ENCODE data around the gene TCERG1L. TPM values are rescaled to one million over a fixed set of nuclear protein-coding genes. Genes with fewer than 3 reads are reported as not detected.

TCERG1L gene
- total RNA-seq, 2 donors from 2014 or later, result 0.12 TPM; not detected in 1

- H3K27me3 ChIP-seq, result no peaks in the 10 kb centered on the region
Observed at GRCh38 chr10:131183546-131184045, 127.9 kb downstream of the TCERG1L start.

GRCh38 chr10:131181456-131181855, 130.1 kb downstream of the TCERG1L start:
- H3K27me3 ChIP-seq, result no peaks in the 10 kb centered on the region
- no peak for DNase-seq (ENCODE audit: low spot score)

More at GRCh38 chr10:131183546-131184045, 127.9 kb downstream of the TCERG1L start:
- no peaks in the 10 kb centered on the region for H3K4me1 ChIP-seq
- no peak overlapping the region for H3K27ac ChIP-seq
- H3K36me3 ChIP-seq, result no peaks in the 10 kb centered on the region
- H3K4me3 ChIP-seq, result no peak overlapping the region
- TF ChIP-seq CTCF (IDR thresholded peaks at IDR 0.05), result no peak
- H3K9me3 ChIP-seq, result no peaks in the 10 kb centered on the region
- no peak for DNase-seq (ENCODE audit: low spot score)

GRCh38 chr10:131180740-131181415, 130.6 kb downstream of the TCERG1L start:
- H3K27ac ChIP-seq, result no peak overlapping the region
- H3K4me3 ChIP-seq, result no peak overlapping the region
- H3K9me3 ChIP-seq, result no peaks in the 10 kb centered on the region
- no peaks in the 10 kb centered on the region for H3K4me1 ChIP-seq
- H3K27me3 ChIP-seq, result no peaks in the 10 kb centered on the region
- DNase-seq (ENCODE audit: low spot score), result no peak
- H3K36me3 ChIP-seq, result no peaks in the 10 kb centered on the region
- TF ChIP-seq CTCF (IDR thresholded peaks at IDR 0.05), result no peak

More at GRCh38 chr10:131181456-131181855, 130.1 kb downstream of the TCERG1L start:
- H3K4me3 ChIP-seq, result no peak overlapping the region
- no peaks in the 10 kb centered on the region for H3K36me3 ChIP-seq
- no peaks in the 10 kb centered on the region for H3K4me1 ChIP-seq
- H3K27ac ChIP-seq, result no peak overlapping the region
- no peaks in the 10 kb centered on the region for H3K9me3 ChIP-seq
- no peak for TF ChIP-seq CTCF (IDR thresholded peaks at IDR 0.05)

- H3K27ac ChIP-seq, result no peak overlapping the region
- DNase-seq (ENCODE audit: low spot score), result no peak
- no peaks in the 10 kb centered on the region for H3K27me3 ChIP-seq
- no peaks in the 10 kb centered on the region for H3K36me3 ChIP-seq
- H3K4me3 ChIP-seq, result no peak overlapping the region
- no peaks in the 10 kb centered on the region for H3K4me1 ChIP-seq
- no peaks in the 10 kb centered on the region for H3K9me3 ChIP-seq
- TF ChIP-seq CTCF (IDR thresholded peaks at IDR 0.05), result no peak
Observed at GRCh38 chr10:131180086-131180485, 131.4 kb downstream of the TCERG1L start.

GRCh38 chr10:131179361-131179760, 132.2 kb downstream of the TCERG1L start:
- H3K27me3 ChIP-seq, result no peaks in the 10 kb centered on the region
- H3K4me3 ChIP-seq, result no peak overlapping the region
- no peaks in the 10 kb centered on the region for H3K4me1 ChIP-seq
- no peak for DNase-seq (ENCODE audit: low spot score)
- no peaks in the 10 kb centered on the region for H3K36me3 ChIP-seq
- no peak for TF ChIP-seq CTCF (IDR thresholded peaks at IDR 0.05)
- no peaks in the 10 kb centered on the region for H3K9me3 ChIP-seq
- no peak overlapping the region for H3K27ac ChIP-seq

Data from right atrium auricular region (tissue), 2 donors.